GM12872 (cell line): Measurements from ENCODE around the gene PIP5K1C.
A peak's percentile ranks its signal among the peaks of the same experiment; 100 is the strongest.

ENCODE experiments used
- CTCF ChIP-seq: IDR thresholded peaks from 3 replicates; pipeline ENCODE4 v1.5.1; 2011; ENCODE audit warnings: low read depth, mild to moderate bottlenecking, low read length, moderate library complexity; ENCODE audit not compliant: insufficient read depth

PIP5K1C gene

GRCh38 chr19:3700242-3701032, at the start of gene PIP5K1C:
Gene PIP5K1C (minus strand): TSS chr19:3700468. CDS start chr19:3700390, 78 bp downstream.
- TF ChIP-seq CTCF = peak; percentile 80

- no peak for TF ChIP-seq CTCF
Measured at GRCh38 chr19:3748965-3749364, 48.7 kb upstream of the PIP5K1C start.

GRCh38 chr19:3746371-3747056, 46.2 kb upstream of the PIP5K1C start:
- no peak for TF ChIP-seq CTCF

- no peak for TF ChIP-seq CTCF
Measured at GRCh38 chr19:3745363-3746045, 45.2 kb upstream of the PIP5K1C start.

GRCh38 chr19:3743486-3743885, 43.2 kb upstream of the PIP5K1C start:
- no peak for TF ChIP-seq CTCF

GRCh38 chr19:3740431-3740830, 40.2 kb upstream of the PIP5K1C start:
- TF ChIP-seq CTCF = no peak
